Measurements from ENCODE around the gene PJA1.

The PJA1 gene

GRCh38 chrX:69151866-69152284, 13.4 kb downstream of the PJA1 start:
- no peak for DNase-seq (ENCODE audit: low read depth)
- H3K4me3 ChIP-seq (ENCODE audit: low read length), result no peak overlapping the region
- TF ChIP-seq, protein P1, sequence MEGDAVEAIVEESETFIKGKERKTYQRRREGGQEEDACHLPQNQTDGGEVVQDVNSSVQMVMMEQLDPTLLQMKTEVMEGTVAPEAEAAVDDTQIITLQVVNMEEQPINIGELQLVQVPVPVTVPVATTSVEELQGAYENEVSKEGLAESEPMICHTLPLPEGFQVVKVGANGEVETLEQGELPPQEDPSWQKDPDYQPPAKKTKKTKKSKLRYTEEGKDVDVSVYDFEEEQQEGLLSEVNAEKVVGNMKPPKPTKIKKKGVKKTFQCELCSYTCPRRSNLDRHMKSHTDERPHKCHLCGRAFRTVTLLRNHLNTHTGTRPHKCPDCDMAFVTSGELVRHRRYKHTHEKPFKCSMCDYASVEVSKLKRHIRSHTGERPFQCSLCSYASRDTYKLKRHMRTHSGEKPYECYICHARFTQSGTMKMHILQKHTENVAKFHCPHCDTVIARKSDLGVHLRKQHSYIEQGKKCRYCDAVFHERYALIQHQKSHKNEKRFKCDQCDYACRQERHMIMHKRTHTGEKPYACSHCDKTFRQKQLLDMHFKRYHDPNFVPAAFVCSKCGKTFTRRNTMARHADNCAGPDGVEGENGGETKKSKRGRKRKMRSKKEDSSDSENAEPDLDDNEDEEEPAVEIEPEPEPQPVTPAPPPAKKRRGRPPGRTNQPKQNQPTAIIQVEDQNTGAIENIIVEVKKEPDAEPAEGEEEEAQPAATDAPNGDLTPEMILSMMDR (conservative IDR thresholded peaks at IDR 0.05; ENCODE audit: low read depth, low read length), result no peak

DNA sequence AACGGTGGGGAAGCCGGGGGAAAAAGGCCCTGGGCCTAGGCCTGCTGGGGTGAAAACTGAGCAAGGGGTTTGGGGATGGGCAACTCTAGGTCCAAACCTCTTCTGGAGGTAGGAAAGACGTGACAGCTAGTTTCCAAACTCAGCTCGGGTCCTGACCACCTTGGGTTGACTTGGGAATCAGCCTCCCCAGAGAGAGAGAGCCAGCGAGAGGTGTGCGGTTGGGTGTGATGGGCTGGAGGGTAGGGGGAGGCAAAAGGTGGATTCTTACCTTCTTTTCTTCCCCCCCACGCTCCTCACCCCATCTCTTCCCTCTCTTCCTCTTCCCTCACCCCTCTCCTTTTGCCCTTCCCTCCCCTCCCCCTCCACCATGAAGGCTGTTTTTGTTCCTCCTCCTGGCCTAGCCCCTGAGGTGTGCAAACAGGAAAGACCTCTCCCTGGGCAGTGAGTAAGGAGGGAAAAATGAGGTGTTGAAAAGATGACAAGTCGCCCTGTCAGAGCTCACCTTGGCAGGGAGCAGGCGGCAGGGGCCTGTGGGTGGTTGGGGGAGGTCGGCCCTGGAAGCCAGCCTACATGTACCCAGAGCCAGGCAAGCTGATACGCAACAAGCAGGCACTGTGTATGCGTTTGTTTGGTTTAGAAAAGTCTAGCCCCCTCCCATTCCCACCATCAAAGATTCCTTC, 14.8 kb downstream of the PJA1 start:
- DNase-seq (ENCODE audit: low read depth), result no peak
- H3K4me3 ChIP-seq (ENCODE audit: low read length), result no peak overlapping the region
- TF ChIP-seq, protein P1 (conservative IDR thresholded peaks at IDR 0.05; ENCODE audit: low read depth, low read length), result no peak

DNA sequence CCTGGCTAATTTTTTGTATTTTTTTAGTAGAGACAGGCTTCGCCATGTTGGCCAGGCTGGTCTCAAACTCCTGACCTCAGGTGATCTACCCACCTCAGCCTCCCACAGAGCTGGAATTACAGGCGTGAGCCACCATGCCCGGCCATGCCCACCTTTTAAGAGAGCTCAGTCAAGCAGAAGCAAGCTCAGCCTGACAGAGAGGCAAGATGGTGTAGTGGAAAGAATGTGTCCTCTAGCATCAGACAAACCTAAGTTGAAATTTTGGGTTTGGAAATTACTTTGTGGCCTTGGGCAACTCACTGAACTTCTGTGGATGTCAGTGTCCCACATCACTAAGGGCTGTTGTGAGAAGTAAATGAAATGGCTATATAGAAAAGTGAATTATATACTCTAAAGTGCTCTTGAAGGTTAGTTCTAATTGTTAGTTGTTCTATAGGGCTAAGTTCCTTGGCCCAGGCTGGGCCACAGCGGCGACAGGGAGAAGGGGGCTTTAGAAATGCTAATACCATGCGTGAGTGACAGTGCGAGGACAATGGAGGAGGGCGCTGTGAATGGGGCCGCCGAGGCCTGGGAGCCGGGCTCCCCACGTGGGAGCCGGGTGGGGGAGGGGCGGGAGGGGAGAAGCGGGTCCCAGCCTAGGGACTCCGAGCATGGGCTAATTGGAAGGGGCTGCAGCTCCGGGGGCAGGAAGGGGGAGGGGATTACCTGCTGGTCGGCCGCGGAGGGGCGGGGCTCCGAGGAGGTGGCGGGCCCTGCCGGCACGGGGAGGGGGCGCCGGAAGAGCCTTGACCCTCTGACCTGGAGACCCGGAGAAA, 15.6 kb downstream of the PJA1 start:
- DNase-seq (ENCODE audit: low read depth), result no peak
- TF ChIP-seq, protein P1 (conservative IDR thresholded peaks at IDR 0.05; ENCODE audit: low read depth, low read length), result no peak
- no peak overlapping the region for H3K4me3 ChIP-seq (ENCODE audit: low read length)

- TF ChIP-seq, protein P1 (conservative IDR thresholded peaks at IDR 0.05; ENCODE audit: low read depth, low read length), result no peak
- H3K4me3 ChIP-seq (ENCODE audit: low read length), result no peak overlapping the region
- DNase-seq (ENCODE audit: low read depth), result no peak
Measured at GRCh38 chrX:69148946-69149345, 16.3 kb downstream of the PJA1 start.

DNA sequence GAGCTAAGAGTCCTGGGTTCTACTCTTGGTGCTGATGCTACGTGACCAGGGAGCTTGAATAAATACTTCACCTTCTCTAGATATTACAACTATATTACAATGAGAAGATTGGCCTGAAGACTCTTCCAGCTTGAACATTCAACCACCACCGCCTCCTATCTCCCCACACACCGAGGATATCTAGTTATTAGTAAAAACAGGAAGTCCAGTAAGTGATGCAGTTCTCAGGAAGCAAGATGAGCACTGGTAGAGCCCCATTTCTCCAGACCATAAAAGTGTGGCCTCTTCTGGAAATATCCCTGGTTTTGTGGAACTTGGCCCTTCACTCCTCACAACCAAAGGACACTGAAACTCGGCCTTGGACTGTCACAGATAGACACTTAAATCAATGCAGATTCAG, 18.5 kb downstream of the PJA1 start:
- no peak for DNase-seq (ENCODE audit: low read depth)
- TF ChIP-seq, protein P1 (conservative IDR thresholded peaks at IDR 0.05; ENCODE audit: low read depth, low read length), result no peak

DNA sequence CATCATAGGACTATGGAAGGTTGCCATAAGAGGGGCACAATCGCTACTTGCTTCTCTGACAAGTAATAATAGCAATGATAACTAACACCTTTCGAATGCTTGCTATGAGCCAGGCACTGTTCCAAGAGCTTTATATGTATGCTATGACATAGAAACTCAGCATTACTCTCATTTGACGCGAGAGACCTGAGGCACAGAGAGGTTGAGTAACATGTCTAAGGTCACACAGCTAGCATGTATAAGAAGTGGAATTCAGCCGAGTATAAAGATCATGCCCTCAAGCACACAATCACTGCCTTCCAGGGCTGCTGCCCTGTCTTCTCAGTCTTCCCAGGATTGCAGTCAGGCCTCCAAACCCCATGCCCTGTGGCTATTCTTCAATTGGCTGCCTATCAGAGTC, 19.5 kb downstream of the PJA1 start:
- TF ChIP-seq, protein P1 (conservative IDR thresholded peaks at IDR 0.05; ENCODE audit: low read depth, low read length), result no peak
- DNase-seq (ENCODE audit: low read depth), result no peak
- H3K4me3 ChIP-seq (ENCODE audit: low read length), result no peak overlapping the region

More for the DNA sequence above, 18.5 kb downstream of the PJA1 start:
- H3K4me3 ChIP-seq (ENCODE audit: low read length), result no peak overlapping the region
